SU-DHL-6 (cell line): Measurements from ENCODE around the gene HIPK2.

ENCODE experiments used
- H2AFZ ChIP-seq: fragments of 200-600 bp; sonication (generic); 2 replicates; pipeline ENCODE4 v1.6.1; 2014; ENCODE audit warnings: low read depth, mild to moderate bottlenecking, moderate library complexity, mixed read lengths, antibody characterized with exemption, low read length; ENCODE audit not compliant: severe bottlenecking
- H3F3A ChIP-seq: fragments of 200-600 bp; shearing (Covaris generic); 2 replicates; pipeline ENCODE4 v1.6.0; 2016; ENCODE audit warnings: antibody characterized with exemption, mild to moderate bottlenecking; ENCODE audit not compliant: insufficient read depth
- H3K27ac ChIP-seq: fragments of 200-600 bp; sonication (generic); 2 replicates; pipeline ENCODE4 v1.5.1; 2016; ENCODE audit warnings: low read depth, mild to moderate bottlenecking, low read length, moderate library complexity, mixed read lengths
- H3K27me3 ChIP-seq: fragments of 200-600 bp; sonication (generic), shearing (Covaris generic); 2 replicates; pipeline ENCODE4 v1.6.0; 2014; ENCODE audit warnings: mild to moderate bottlenecking, low read length
- H3K36me3 ChIP-seq: fragments of 200-600 bp; sonication (generic); 2 replicates; pipeline ENCODE4 v1.6.1; 2014; ENCODE audit warnings: mild to moderate bottlenecking, low read length, mixed read lengths
- H3K4me2 ChIP-seq: fragments of 300-600, 200-600 bp; shearing (Covaris generic), sonication (generic); 2 replicates; pipeline ENCODE4 v1.6.0; 2014; ENCODE audit warnings: low read length, low read depth, mild to moderate bottlenecking; ENCODE audit not compliant: poor library complexity, severe bottlenecking
- H3K4me3 ChIP-seq: fragments of 200-600 bp; sonication (generic); 2 replicates; pipeline ENCODE4 v1.5.1; 2014; ENCODE audit warnings: antibody characterized with exemption, low read length, mild to moderate bottlenecking, mixed read lengths; ENCODE audit not compliant: insufficient read depth, poor library complexity, severe bottlenecking
- H3K79me2 ChIP-seq: fragments of 200-600 bp; sonication (generic); 2 replicates; pipeline ENCODE4 v1.6.1; 2014; ENCODE audit warnings: mild to moderate bottlenecking, low read length, moderate library complexity; ENCODE audit not compliant: insufficient read depth
- H3K9ac ChIP-seq: fragments of 200-600 bp; sonication (generic); 2 replicates; pipeline ENCODE4 v1.7.0; 2014; ENCODE audit warnings: mild to moderate bottlenecking, low read length
- H3K9me2 ChIP-seq: fragments of 200-600 bp; sonication (generic); replicated peaks from 2 replicates; pipeline ENCODE4 v1.6.1; 2014; ENCODE audit warnings: low read length; ENCODE audit not compliant: insufficient read depth
- H3K9me3 ChIP-seq: fragments of 200-600 bp; sonication (generic); 2 replicates; pipeline ENCODE4 v1.6.1; 2014; ENCODE audit warnings: low read length, mixed read lengths; ENCODE audit not compliant: insufficient read depth
- H4K20me1 ChIP-seq: fragments of 200-600 bp; sonication (generic); 2 replicates; pipeline ENCODE4 v1.6.1; 2014; ENCODE audit warnings: low read depth, mild to moderate bottlenecking, antibody characterized with exemption, low read length, moderate library complexity, mixed read lengths
- EZH2phosphoT487 ChIP-seq: fragments of 200-600 bp; sonication (generic), shearing (Covaris generic); conservative IDR thresholded peaks from 2 replicates; pipeline ENCODE4 v1.6.1; 2018; ENCODE audit warnings: mild to moderate bottlenecking, antibody characterized with exemption, low read length, moderate library complexity, mixed read lengths
- TF ChIP-seq, protein P1 (sequence below): fragments of 200-600 bp; sonication (generic); IDR thresholded peaks from one replicate; pipeline ENCODE4 v1.5.1; 2017; ENCODE audit warnings: antibody characterized with exemption, mild to moderate bottlenecking, low read length, moderate library complexity; ENCODE audit not compliant: insufficient read depth, poor library complexity, severe bottlenecking

The HIPK2 gene

DNA sequence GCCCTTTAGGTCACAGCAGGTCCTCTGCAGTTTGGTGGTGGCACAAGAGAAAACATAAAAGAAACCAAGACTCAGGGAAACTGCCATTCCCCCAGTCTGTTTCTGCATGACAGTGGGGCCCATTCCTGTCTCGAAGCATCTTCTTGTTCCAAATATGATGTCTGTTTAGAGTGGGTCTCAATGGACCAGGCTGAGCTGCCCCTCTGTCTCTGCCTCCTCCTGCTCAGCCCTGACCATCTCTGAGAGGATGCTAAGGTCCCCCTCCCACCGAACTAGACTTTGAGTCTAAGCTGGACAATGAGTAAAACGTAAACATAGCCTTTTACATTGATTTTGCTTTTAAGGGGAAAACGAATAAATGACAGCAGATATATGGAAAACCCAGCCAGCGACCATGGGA, 213.9 kb downstream of the HIPK2 start:
- H4K20me1 ChIP-seq: no peaks in the 10 kb centered on the region
- H2AFZ ChIP-seq: no peak overlapping the region
- no peaks in the 10 kb centered on the region for H3K36me3 ChIP-seq
- no peak overlapping the region for H3K9ac ChIP-seq
- no peaks in the 10 kb centered on the region for H3K27me3 ChIP-seq
- no peaks in the 10 kb centered on the region for H3K79me2 ChIP-seq
- H3K4me3 ChIP-seq: no peak overlapping the region
- no peak overlapping the region for H3K4me2 ChIP-seq
- no peak overlapping the region for H3K27ac ChIP-seq
- H3K9me3 ChIP-seq: no peaks in the 10 kb centered on the region
- H3K9me2 ChIP-seq: no peaks in the 10 kb centered on the region
- TF ChIP-seq, protein P1, sequence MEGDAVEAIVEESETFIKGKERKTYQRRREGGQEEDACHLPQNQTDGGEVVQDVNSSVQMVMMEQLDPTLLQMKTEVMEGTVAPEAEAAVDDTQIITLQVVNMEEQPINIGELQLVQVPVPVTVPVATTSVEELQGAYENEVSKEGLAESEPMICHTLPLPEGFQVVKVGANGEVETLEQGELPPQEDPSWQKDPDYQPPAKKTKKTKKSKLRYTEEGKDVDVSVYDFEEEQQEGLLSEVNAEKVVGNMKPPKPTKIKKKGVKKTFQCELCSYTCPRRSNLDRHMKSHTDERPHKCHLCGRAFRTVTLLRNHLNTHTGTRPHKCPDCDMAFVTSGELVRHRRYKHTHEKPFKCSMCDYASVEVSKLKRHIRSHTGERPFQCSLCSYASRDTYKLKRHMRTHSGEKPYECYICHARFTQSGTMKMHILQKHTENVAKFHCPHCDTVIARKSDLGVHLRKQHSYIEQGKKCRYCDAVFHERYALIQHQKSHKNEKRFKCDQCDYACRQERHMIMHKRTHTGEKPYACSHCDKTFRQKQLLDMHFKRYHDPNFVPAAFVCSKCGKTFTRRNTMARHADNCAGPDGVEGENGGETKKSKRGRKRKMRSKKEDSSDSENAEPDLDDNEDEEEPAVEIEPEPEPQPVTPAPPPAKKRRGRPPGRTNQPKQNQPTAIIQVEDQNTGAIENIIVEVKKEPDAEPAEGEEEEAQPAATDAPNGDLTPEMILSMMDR: no peak
- no peak for TF ChIP-seq EZH2phosphoT487
- no peaks in the 10 kb centered on the region for H3F3A ChIP-seq

DNA sequence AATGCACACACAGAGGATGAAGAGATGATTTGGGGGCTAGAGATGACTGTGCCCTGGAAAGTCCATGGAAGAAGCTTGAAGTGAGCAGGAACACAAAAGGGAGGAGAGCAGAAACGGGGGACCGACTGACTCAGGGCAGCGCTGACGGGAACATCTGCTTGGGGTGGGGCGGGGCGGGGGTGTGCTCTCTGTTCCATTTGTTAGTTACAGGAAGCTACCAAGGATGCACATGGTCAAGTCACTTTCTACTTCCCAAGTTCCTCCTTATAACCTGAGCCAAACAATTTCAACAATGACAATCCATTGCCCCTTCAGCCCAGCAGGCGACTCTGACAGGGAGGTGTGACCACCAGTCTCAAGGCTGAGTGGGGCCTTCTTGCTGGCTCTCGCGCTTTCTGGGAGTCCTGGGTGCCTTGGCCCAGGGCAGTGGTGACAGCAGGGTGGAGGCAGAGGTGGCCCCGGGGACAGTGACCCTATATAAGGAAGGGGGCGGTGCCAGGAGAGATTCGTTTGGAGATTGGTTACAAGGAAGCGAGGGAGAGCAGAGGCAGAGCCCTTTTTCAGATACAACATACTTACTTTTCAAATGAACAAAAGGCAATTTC, 214.7 kb downstream of the HIPK2 start:
- Histone ChIP-seq H3F3A (no peaks in the 10 kb centered on the region), H3K4me2 (no peak overlapping the region)

DNA sequence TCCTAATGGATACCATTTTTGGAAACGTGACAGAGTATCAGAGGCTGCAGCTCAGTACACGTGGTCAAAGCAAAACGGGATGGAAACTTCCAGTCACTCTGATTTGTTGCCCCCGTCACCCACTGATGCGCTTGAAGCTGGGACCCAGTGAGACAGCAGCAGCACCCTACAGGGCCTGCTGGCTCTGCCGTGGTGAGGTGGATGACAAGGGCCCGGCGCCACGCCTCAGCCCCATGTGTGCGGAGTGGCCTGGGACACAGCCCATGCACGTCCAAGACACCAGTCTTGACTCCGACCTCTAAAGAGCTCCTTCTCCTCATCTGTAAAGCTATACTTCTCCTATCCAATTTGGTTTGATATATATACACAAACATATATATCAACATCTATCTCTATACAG, 215.3 kb downstream of the HIPK2 start:
- no peak for TF ChIP-seq EZH2phosphoT487
- TF ChIP-seq, protein P1: no peak
- H3K4me2 ChIP-seq: no peak overlapping the region
- H3K36me3 ChIP-seq: no peaks in the 10 kb centered on the region
- H3K9me2 ChIP-seq: no peaks in the 10 kb centered on the region
- H3K9me3 ChIP-seq: no peaks in the 10 kb centered on the region
- no peak overlapping the region for H2AFZ ChIP-seq
- H3K27ac ChIP-seq: no peak overlapping the region
- H3K4me3 ChIP-seq: no peak overlapping the region
- no peaks in the 10 kb centered on the region for H3K27me3 ChIP-seq
- no peaks in the 10 kb centered on the region for H3K79me2 ChIP-seq
- no peaks in the 10 kb centered on the region for H4K20me1 ChIP-seq
- no peaks in the 10 kb centered on the region for H3F3A ChIP-seq
- H3K9ac ChIP-seq: no peak overlapping the region

More for the DNA sequence above, 214.7 kb downstream of the HIPK2 start:
- Histone ChIP-seq H3K79me2 (no peaks in the 10 kb centered on the region), H3K4me3 (no peak overlapping the region), H3K9me2 (no peaks in the 10 kb centered on the region), H3K27me3 (no peaks in the 10 kb centered on the region), H3K9me3 (no peaks in the 10 kb centered on the region), H3K27ac (no peak overlapping the region), H2AFZ (no peak overlapping the region), H3K9ac (no peak overlapping the region), H4K20me1 (no peaks in the 10 kb centered on the region), H3K36me3 (no peaks in the 10 kb centered on the region)
- no peak for TF ChIP-seq EZH2phosphoT487
- TF ChIP-seq, protein P1: no peak

DNA sequence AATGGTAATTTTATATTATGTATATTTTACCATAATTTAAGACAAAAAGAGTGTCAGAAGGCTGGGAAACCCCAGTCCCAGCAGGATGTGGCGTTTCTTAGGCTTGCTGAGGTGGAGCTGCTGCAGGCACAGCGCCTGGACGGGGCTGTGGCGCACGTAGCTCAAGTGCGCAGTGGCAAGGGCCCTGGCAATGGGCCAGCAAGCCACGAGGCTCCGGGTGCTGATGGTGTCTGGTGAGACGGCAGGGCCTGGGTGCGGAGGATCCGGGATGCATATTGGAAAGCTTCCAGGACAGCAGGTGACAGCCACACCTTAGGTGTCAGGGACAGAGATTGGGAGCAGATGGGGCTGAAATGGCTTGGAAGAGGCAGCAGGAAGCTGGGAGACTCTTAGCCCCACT, 217.1 kb downstream of the HIPK2 start:
- no peak overlapping the region for H3K4me3 ChIP-seq
- no peak overlapping the region for H3K4me2 ChIP-seq
- no peaks in the 10 kb centered on the region for H3K27me3 ChIP-seq
- no peak overlapping the region for H3K9ac ChIP-seq
- H3F3A ChIP-seq: no peaks in the 10 kb centered on the region
- H3K36me3 ChIP-seq: no peaks in the 10 kb centered on the region
- TF ChIP-seq, protein P1: no peak
- no peak for TF ChIP-seq EZH2phosphoT487
- H3K9me3 ChIP-seq: no peaks in the 10 kb centered on the region
- no peaks in the 10 kb centered on the region for H3K9me2 ChIP-seq
- H2AFZ ChIP-seq: no peak overlapping the region
- H3K79me2 ChIP-seq: no peaks in the 10 kb centered on the region
- no peak overlapping the region for H3K27ac ChIP-seq
- no peaks in the 10 kb centered on the region for H4K20me1 ChIP-seq
